Measurements from ENCODE around the gene CDH8. TPM values are rescaled to one million over a fixed set of nuclear protein-coding genes. Genes with fewer than 3 reads are reported as not detected.

The CDH8 gene
- polyA plus RNA-seq, 2 of the 4 experiments (the other 2 are of a cell fraction): 0.23 to 0.94 TPM

GRCh38 chr16:61829631-61830030 lies 206.6 kb downstream of the CDH8 start (continued):
- TF ChIP-seq HMGXB4 (CRISPR knock-in tag; IDR thresholded peaks at IDR 0.05; ENCODE audit: borderline replicate concordance) (no peak), POLR2A (IDR thresholded peaks at IDR 0.05; ENCODE audit: low read length) (no peak), HOXA7 (CRISPR knock-in tag; IDR thresholded peaks at IDR 0.05) (no peak), ZSCAN20 (CRISPR knock-in tag; IDR thresholded peaks at IDR 0.05) (no peak), E2F6 (IDR thresholded peaks at IDR 0.05; ENCODE audit: borderline replicate concordance, low read depth) (no peak)

GRCh38 chr16:61823326-61823725 lies 212.9 kb downstream of the CDH8 start:
- FAIRE-seq (no peak), DNase-seq (ENCODE audit: low read depth in 1 of 2, low spot score in 1 of 2) (no peak), ATAC-seq (no peak)
- ChIA-PET CTCF (no interaction called here), POLR2A (no interaction called here)
- WGBS (ENCODE audit: missing lambda C conversion rate): 33% methylated on average over 1 of the region's 1 CpG
- no peak overlapping the region for H3K4me2 ChIP-seq
- no peak overlapping the region for H3K27ac ChIP-seq
- H3K4me1 ChIP-seq: no peaks in the 10 kb centered on the region
- no peaks in the 10 kb centered on the region for H3K9me3 ChIP-seq
- H3K4me3 ChIP-seq: no peak overlapping the region
- TF ChIP-seq EHMT2 (IDR thresholded peaks at IDR 0.05; ENCODE audit: low read depth): no peak
- no peak for TF ChIP-seq RFX5 (IDR thresholded peaks at IDR 0.05)
- TF ChIP-seq ZNF302 (CRISPR knock-in tag; IDR thresholded peaks at IDR 0.05): no peak
- TF ChIP-seq ZSCAN20 (CRISPR knock-in tag; IDR thresholded peaks at IDR 0.05): no peak
- no peak for TF ChIP-seq E2F6 (IDR thresholded peaks at IDR 0.05; ENCODE audit: borderline replicate concordance, low read depth)
- no peak for TF ChIP-seq ELK1 (IDR thresholded peaks at IDR 0.05; ENCODE audit: low read depth, low read length)
- no peak for TF ChIP-seq ZFP36 (IDR thresholded peaks at IDR 0.05; ENCODE audit: borderline replicate concordance, partially characterized antibody)
- TF ChIP-seq ZC3H11A (IDR thresholded peaks at IDR 0.05): no peak
- no peak for TF ChIP-seq POLR2AphosphoS2 (conservative IDR thresholded peaks at IDR 0.05; ENCODE audit: low read length)
- no peak for TF ChIP-seq EP300 (IDR thresholded peaks at IDR 0.05)
- no peak for TF ChIP-seq KDM1A (IDR thresholded peaks at IDR 0.05; ENCODE audit: low read depth)
- TF ChIP-seq NPAS2 (CRISPR knock-in tag; IDR thresholded peaks at IDR 0.05; ENCODE audit: borderline replicate concordance): no peak
- TF ChIP-seq CHD2 (IDR thresholded peaks at IDR 0.05; ENCODE audit: low read length, partially characterized antibody): no peak
- TF ChIP-seq ATOH8 (CRISPR knock-in tag; IDR thresholded peaks at IDR 0.05; ENCODE audit: low read depth): no peak
- TF ChIP-seq JUNB (IDR thresholded peaks at IDR 0.05): no peak
- TF ChIP-seq BCL3 (IDR thresholded peaks at IDR 0.05): no peak
- TF ChIP-seq FOSL2 (IDR thresholded peaks at IDR 0.05): no peak
- no peak for TF ChIP-seq FOSL2 (CRISPR knock-in tag; IDR thresholded peaks at IDR 0.05)
- no peak for TF ChIP-seq BHLHE40 (IDR thresholded peaks at IDR 0.05; ENCODE audit: low read depth, low read length)
- no peak for TF ChIP-seq SREBF2 (IDR thresholded peaks at IDR 0.05)
